ENCODE measurements around the gene PLK3.

Gene PLK3

DNA sequence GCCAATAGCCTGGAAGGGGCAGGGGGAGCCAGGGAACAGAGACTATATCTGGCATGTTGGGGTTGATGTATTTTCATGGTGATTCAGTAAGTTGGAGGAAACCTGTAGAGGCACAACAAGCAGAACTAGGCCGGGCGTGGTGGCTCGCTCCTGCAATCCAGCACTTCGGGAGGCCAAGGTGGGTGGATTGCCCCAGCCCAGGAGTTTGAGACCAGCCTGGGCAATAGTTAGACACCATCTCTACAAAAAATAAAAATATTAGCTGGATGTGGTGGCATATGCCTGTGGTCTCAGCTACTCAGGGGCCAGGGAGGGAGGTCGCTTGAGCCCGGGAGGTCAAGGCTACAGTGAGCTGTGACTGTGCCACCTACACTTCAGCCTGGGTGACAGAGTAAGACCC lies 53.0 kb downstream of the PLK3 start:
- H3K4me3 ChIP-seq (replicated peaks; ENCODE audit: insufficient read depth, low read length) = no peak overlapping the region
- TF ChIP-seq, protein P1, sequence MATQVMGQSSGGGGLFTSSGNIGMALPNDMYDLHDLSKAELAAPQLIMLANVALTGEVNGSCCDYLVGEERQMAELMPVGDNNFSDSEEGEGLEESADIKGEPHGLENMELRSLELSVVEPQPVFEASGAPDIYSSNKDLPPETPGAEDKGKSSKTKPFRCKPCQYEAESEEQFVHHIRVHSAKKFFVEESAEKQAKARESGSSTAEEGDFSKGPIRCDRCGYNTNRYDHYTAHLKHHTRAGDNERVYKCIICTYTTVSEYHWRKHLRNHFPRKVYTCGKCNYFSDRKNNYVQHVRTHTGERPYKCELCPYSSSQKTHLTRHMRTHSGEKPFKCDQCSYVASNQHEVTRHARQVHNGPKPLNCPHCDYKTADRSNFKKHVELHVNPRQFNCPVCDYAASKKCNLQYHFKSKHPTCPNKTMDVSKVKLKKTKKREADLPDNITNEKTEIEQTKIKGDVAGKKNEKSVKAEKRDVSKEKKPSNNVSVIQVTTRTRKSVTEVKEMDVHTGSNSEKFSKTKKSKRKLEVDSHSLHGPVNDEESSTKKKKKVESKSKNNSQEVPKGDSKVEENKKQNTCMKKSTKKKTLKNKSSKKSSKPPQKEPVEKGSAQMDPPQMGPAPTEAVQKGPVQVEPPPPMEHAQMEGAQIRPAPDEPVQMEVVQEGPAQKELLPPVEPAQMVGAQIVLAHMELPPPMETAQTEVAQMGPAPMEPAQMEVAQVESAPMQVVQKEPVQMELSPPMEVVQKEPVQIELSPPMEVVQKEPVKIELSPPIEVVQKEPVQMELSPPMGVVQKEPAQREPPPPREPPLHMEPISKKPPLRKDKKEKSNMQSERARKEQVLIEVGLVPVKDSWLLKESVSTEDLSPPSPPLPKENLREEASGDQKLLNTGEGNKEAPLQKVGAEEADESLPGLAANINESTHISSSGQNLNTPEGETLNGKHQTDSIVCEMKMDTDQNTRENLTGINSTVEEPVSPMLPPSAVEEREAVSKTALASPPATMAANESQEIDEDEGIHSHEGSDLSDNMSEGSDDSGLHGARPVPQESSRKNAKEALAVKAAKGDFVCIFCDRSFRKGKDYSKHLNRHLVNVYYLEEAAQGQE (IDR thresholded peaks at IDR 0.05; ENCODE audit: insufficient replicate concordance, low read depth) = no peak
- TF ChIP-seq POLR2AphosphoS5 (IDR thresholded peaks at IDR 0.05; ENCODE audit: low read depth) (no peak), SPI1 (IDR thresholded peaks at IDR 0.05; ENCODE audit: borderline replicate concordance, low read depth) (no peak), GABPA (IDR thresholded peaks at IDR 0.05; ENCODE audit: low read depth) (no peak)
- TF ChIP-seq, protein P2, sequence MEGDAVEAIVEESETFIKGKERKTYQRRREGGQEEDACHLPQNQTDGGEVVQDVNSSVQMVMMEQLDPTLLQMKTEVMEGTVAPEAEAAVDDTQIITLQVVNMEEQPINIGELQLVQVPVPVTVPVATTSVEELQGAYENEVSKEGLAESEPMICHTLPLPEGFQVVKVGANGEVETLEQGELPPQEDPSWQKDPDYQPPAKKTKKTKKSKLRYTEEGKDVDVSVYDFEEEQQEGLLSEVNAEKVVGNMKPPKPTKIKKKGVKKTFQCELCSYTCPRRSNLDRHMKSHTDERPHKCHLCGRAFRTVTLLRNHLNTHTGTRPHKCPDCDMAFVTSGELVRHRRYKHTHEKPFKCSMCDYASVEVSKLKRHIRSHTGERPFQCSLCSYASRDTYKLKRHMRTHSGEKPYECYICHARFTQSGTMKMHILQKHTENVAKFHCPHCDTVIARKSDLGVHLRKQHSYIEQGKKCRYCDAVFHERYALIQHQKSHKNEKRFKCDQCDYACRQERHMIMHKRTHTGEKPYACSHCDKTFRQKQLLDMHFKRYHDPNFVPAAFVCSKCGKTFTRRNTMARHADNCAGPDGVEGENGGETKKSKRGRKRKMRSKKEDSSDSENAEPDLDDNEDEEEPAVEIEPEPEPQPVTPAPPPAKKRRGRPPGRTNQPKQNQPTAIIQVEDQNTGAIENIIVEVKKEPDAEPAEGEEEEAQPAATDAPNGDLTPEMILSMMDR (IDR thresholded peaks at IDR 0.05; ENCODE audit: insufficient read depth, low read length) = no peak
- H3K27me3 ChIP-seq (ENCODE audit: insufficient read depth, poor library complexity, severe bottlenecking) = no peaks in the 10 kb centered on the region
- no peak overlapping the region for H3K27ac ChIP-seq (replicated peaks)
- no peak for DNase-seq (ENCODE audit: low read depth in 1 of 2, low spot score in 1 of 2)

DNA sequence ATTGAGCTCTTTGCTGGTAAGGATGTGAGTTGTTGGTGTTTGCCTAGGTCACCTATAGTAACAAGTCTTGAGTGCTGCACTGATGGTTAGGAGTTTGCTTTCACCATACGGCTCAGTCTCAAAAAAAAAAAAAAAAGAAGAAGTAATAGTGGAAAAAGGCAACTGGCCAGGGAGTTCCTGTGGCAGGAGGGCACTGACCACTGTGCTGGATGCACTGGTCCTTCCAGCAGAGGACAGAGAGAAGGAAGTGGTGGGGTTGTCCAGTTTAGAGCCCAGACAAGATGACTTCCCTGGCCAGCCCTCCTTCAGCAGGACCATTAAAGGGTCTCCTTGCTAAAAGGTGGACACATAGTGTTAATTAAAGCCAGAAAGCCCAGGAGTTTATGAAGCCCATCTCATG lies 54.8 kb downstream of the PLK3 start:
- TF ChIP-seq, protein P1 (IDR thresholded peaks at IDR 0.05; ENCODE audit: insufficient replicate concordance, low read depth) = no peak
- TF ChIP-seq, protein P2 (IDR thresholded peaks at IDR 0.05; ENCODE audit: insufficient read depth, low read length) = no peak
- no peak overlapping the region for H3K4me3 ChIP-seq (replicated peaks; ENCODE audit: insufficient read depth, low read length)
- H3K27me3 ChIP-seq (ENCODE audit: insufficient read depth, poor library complexity, severe bottlenecking) = no peaks in the 10 kb centered on the region
- no peak overlapping the region for H3K27ac ChIP-seq (replicated peaks)
- DNase-seq (ENCODE audit: low read depth in 1 of 2, low spot score in 1 of 2) = no peak
